NCI-H2171 (cell line): ENCODE measurements around the gene MEIS2.

ENCODE experiments used
- DNase-seq: peaks from one replicate; lab custom pipeline; 2025; lab: John Stamatoyannopoulos, UW

Gene MEIS2

DNA sequence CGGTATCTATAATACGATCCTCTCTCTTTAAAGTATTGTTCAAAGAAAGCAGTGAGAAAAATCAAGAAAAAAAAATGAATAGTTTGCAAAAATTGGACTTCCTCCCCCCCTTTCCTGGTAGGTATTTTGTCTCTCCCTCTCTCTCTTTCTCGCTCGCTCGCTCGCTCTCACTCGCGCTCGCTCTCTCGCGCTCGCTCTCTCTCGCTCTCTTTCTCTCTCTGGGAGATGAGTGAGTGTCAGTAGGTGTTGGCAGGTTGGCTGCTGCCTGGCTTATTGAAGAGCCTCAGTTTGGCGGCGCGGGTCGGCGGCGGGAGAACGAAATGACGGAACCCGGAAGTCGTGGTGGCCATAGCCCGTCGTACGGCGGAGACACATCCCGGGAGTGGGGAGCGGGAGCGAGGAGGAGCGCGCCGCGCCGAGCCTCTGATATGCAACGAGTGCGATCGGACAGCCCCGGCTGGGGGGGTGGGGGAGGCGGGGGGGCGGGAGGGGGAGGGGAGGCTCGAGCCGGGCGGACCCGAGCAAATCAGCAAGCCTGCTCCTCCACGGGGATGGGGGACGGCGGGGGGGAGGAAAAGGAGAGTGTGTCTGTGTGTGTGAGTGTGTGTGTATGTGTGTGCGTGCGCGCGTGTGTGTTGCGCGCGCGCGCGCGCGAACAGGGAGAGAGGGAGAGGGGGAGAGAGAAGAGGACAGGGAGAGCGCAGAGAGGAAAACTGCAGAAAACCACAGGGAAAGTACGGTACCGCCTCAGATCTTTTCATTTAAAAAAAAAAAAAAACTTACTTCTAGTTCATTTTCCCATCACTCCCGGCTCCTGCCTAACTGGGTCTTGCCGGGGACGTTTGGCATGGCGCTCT is at the start of gene MEIS2:
TSS of gene MEIS2 (minus strand) at position 441 of the 857 bp plus-strand sequence. CDS start 1,083 bp downstream, outside the sequence.
- peak; percentile 87 for DNase-seq

DNA sequence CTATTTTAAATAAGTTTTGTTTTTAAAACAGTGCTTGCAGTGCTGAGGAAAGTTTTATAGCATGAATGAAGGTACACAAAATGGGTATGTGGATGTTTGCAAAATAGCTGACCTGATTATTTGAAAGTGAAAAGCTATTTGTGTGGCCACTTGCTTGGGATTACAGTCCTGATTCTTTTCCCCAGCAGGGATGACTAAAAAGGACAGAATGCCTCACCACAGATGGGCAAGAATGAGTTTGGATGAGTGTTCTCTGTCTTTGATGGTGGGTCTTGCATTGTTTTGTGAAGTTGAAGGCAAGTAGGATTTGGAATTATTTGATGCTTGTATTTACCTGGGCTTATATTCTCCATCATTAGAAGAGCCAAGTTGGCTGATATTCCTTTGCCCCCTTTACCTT is 48.8 kb upstream of the MEIS2 start:
- DNase-seq, result no peak

DNA sequence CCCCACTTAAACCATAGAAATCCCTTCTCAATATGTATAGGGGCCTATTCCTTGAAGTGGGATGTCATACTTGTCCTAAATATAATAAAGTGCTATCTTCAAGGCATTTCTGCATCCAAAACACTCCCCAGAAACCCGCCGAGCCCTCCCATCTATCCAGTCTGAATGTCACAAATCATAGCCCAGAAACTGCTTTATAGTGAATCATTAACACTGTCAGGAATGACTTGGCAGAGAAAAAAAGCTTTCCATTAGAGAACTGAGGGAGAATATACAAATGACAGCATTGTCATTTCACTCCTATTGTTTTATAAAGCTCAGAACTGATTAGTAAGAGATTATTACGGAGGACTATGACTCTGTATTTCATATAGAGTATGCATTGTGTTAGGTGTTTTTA is 48.4 kb upstream of the MEIS2 start:
- DNase-seq, result no peak

DNA sequence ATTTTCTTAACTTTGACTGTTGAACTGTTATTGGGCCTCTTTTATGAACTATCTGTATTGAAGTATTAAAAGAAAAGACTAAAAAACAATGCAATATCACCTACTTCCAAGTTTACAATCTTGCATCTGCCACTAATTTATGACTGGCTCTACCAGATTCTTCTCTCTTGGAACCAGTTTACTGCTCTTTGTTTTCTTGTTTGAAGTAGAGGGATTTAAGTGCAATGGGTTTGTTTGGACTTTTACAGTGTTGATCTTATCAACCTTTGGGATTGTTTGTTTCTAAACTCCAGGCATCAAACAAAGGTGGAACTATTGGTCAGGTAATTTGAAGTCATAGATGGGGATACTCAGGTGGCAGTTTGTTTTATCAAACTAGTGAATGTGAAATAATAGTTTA is 43.0 kb upstream of the MEIS2 start:
- no peak for DNase-seq

DNA sequence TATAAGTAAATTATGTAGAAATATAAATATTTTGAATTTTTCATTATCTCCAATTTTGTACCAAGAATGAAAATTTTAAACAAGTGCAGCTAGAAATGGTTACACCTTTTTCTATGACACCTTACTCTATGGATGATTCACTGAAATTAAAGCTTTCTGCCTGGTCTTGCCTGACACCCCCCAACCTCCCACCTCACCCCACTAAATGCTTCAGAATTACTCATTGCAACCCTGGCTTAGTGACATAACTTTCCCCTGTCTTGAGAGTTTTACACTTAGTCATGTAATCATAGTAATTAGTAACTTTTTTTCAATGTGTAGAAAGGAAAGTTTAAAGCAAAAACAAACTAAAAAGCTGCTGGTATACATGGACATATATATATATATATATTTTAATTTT is 42.0 kb upstream of the MEIS2 start:
- no peak for DNase-seq

DNA sequence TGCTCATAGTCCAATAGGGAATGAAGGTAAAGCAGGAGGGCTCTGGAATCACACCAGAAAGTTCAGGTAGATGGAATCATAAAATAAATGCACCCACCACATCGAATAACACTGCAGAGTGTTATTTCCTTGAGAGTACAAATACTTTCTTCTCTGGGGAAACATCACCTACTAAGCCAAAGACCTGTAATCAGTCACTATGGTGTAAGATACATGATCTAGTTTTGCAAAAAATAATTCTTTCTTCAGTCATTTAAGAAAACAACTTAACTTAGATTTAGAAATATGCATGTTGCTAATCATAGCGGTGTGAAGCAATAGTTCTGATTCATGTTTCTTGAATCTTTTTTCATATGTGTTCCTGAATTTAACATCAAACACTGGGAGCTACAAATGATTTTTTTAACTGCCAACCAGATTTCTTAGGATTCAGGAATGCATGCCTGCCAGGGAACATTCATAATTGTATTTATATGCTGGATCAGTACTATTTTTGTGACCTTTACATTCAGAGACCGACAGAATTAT is 40.2 kb upstream of the MEIS2 start:
- DNase-seq, result no peak

DNA sequence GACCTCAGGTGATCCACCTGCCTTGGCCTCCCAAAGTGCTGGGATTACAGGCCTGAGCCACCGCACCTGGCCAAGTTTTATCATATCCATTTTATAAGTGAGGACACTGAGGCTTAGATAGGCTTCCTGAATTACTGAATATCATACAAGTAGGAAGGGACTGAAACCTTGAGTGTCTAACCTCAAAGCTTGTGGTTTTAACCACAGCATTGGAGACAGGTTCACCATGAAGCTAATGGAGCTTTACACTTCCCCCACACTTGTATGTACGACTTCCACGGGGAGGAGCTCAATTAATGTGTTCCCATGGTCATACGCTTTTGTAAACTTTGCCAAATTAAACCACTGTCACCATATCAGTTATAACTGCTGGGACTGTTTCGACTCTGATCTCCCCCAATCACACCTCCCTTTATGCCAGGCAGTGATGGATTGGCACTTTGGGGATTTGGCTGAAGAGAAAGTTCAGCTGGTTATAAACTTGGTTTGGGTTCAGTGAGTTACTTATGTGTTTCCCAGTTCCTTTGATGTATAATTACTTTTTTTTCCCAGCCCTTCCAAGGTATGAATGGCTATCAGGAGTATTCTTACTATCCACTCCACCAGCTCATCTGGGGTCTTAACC is 38.4 kb upstream of the MEIS2 start:
- DNase-seq, result no peak

DNA sequence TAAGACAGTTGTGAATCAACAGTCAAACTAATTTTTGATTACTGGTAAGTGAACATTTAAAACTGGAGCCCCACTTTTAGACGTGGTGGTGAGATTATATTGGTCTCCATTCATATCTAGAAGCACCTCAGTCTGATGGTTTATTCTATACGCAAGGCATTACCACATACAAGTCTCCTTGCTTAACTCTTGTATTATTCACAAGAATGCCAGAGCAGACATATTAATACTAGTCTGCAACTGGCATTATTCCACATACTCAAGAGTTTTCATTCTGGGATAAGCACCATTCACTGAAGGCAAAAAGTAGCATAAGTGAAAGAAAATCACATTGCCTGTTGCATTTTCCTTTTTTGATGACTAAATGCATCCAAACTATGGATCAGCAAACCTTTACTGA is 36.9 kb upstream of the MEIS2 start:
- no peak for DNase-seq

DNA sequence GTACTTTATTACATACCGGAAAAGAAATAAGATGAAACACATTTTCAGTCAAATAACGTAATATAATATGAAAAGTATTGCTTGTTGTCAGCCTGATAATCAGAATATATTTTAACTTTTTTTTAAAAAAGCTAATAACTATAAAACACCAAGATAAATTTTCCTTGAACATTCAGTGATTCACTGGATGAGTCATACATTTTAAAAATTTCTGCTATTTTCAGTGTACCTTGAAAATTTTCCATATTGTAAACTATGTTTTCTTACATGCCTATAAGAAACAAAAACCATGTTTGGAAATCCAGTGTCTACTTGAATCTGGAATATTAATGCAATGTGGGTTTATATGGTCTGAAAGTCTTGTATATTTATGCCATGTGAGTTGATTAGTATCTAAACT is 36.3 kb upstream of the MEIS2 start:
- DNase-seq, result no peak

DNA sequence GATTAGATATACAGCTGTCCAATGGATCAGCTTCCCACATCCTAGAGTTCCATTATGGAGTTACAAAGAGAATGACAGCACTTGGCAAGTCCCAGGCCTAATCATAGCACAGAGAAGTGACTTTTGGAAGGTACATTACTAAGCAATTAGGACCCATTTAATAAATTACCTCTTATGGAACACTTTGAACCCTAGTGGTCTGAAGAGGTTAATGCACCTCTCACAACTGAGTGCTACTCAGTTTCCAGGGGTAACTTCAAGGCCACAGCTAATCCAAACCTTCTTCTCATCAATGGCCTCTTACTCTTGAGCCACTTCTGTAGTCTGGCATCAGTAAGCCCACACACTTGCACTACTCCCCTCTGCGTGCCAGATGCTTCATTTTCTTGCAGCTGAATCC is 34.9 kb upstream of the MEIS2 start:
- no peak for DNase-seq

DNA sequence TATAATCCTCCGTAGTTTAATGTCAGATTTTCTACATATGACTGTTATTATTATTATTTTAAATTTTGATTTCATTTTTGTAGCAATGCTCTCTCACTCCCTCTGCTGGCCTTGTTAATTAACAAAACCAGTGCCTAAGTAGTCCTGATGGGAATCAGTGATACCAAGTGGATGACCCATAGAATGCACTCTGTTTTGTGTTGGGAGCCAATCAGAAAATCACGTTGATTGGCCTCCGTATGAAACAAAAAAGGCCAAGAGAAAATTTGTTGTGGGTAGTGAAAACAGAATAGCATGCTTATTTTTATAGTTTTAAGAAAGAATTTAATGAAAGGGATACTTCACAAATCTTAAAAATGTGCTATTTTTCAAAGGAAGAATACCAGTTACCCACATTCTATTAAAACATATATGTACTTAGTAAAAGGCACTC is 34.4 kb upstream of the MEIS2 start:
- no peak for DNase-seq

DNA sequence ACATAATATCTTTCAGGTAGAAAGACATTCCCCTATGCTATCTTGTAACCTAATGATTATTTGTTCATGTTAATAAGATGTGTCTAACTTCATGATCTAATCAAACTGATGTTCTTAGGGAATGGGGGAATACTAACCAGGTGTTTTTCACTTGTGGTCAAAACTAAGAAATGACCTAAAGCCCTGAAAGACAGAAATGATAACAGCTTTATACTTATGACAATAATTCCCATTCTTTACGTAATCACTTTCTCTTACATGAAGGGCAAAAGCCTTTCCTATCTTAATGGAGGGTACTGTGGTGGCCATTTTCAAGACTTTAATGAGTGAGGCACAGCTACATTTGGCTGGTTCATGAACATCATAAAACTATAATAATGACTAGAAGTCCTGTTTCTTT is 33.9 kb upstream of the MEIS2 start:
- DNase-seq, result no peak

DNA sequence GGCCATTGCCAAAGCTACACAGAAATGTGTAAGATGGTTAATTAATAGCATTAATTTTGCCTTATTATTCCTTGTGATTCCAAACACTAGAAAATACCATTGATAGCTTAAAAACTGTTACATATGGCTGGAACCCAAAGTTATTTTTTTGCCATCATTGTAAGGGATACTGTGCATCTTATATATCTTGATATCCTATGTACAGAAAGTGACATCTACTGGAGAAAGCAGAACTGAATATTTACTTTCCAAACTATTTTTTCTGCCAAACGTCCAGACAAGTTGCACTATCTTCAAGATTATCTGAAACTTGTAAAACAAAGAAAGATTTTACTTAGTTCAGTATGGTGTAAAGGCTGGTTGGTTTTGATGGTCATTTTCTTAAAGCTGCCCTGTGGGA is 33.3 kb upstream of the MEIS2 start:
- DNase-seq, result no peak

DNA sequence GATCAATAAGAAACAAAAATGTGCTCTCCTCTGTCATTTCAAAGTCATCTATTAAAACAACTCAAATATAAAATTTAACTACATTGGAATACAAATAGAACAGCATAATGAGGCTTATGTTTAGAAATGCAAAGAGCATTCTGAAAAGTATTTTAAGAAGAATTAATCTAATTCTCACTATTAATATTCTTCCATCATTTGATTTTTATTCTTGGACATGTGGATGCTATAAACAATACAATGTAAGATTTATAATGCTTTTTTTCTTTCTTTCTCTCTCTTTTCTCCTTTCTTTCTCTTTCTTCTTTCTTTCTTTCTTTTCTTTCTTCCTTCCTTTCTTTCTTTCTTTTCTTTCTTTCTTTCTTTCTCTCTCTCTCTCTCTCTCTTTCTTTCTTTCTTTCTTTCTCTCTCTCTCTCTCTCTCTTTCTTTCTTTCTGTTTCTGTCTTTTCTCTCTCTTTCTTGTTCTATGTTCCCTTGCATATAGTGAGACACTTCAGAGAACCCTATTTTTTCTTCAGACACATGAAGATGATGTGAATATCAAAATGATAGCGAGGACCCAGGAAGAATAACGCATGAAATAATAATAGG is 32.6 kb upstream of the MEIS2 start:
- no peak for DNase-seq

DNA sequence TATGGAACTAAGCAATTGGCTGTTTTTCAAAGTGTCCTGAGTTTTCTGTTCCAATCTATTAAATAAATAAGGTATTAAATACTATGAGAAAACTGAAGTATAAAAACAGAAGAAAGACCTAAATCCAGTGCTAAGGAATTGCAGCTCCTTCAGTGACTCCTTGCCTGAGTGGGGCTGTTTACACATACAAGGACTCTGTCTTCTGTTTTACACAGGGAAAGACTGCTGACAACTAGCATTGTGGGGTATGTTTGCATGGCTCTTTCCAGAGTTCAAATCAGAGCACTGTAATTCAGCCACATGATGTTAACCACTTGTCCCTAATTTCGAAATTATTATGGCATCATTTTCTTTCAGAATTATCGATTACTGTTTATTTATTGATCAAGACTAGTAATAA is 31.3 kb upstream of the MEIS2 start:
- DNase-seq, result no peak

DNA sequence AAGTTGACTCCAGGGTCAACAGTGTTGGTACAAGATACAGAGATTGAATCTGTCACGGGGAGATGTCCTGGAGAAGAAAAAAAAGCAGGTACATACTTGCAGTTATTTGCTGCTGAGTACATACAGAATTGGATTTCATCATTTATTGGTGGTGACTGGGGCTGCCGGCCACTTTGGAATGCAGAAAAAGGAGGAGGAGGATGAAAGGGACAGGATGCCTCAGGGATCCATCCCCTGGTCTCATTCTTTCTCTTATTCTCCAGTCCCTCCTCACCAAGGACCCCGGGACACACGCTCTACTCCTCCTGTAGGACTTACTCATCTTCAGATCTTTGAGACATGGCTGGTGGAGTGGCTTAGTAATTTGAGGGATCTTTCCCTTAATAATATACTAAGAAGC is 30.0 kb upstream of the MEIS2 start:
- DNase-seq, result no peak

DNA sequence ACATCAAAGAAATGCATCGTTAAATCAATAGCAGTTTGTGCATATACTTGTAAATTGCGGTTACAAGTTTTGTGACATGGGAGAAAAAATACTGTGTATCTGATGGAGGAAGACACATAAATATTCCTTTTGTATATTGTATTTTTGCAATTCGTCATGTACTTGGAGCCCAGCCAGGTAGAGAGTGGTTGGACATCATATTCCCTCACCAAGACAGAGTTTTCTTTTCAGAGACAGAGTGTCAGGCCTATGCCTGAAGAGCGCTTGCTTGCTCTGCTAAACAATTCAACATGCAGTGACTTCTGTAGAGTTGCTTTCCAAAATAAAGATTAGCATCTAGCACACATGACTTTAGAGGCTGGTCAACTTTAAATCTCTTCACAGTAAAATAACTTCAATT is 24.8 kb upstream of the MEIS2 start:
- no peak for DNase-seq

DNA sequence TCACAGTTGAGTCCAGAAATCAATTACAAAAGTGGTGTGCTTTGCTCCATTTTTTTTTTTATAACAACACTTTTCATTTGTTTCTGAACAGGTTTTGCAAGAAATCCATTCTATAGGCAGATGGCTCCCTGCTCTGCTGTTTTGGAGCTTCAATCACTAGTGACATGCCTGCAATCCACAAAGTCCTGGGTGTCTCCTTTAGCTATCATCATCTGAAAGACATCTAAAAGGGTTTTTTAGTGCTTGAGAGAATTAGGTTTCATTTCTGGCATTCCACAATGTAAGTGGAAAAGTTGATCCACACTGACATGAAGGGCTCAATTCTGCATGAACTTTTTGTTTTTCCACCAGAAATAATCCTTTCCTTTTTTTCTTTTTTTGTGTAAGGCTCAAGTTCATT is 24.0 kb upstream of the MEIS2 start:
- DNase-seq, result no peak

DNA sequence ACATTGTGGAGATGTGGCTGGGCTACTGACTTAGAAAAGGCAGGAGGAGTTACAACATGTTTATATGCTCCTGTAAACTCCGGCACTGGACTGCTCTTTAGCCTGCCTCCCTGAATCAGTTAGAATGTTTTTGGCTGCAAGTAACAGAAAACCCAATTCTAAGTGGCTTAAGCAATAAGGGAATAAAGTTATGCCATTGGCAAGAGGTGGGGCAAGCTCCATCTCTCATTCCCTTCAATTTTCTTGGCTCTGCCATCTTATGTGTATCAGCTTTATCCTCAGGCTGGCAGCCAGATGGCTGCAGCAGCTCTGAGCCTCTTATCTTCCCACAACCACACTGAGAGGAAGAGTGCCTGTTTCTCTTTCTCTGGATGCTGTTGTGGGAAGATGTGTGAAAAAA is 22.4 kb upstream of the MEIS2 start:
- DNase-seq, result no peak

DNA sequence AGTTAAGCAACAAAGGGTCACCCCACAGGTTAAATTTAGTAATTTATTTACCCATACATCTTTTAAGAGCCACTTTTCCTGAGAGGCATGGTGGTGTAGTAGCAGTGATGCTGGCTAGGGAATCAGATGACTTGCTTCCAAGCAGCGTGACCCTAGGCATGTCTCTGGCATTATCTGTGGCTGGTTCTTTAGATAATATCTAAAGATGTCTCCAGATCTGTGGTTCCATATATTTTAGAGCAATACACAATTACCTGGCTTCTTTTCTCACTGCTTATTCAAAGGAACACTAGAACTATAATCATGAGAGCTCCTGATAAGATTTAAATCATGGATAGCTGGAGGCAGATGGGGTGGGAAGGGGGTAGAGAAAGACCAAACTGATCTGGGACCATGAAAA is 21.1 kb upstream of the MEIS2 start:
- no peak for DNase-seq

DNA sequence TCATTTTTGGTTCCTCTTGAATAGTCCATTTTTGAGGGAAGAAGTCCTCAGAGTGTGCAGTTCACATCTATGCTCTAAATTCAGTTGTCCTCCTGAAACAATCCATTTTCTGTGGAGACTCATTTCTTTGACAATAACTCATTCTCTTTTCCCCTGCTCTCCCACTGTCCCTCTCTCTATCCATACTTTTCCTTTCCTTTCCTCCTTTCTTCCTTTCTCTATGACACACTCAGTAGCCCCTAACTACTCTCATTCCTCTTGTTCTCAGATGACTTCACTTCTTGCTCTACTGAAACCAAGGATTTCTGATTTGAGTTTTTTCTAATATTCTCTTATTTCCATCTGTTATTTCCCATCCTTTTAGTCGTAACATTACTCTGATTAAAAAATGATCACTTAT is 16.7 kb upstream of the MEIS2 start:
- no peak for DNase-seq

DNA sequence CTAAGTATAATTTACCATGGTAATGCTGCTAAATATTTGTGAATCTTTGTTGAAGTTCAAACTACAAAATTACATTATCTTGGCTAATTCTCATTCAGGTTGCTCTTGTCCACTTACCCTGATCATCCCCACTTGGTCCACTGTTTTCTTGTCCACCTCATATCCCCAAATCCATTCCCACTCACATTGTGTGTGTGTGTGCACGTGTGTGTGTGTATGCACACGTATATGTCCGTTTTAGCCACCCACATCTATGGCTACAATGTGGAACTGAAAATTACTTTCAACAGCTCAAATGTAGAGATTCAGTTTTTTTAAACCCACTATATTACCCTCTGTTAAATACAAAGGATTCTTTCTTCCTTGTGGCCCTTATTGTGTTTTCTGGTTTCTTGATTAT is 15.2 kb upstream of the MEIS2 start:
- DNase-seq, result no peak
